SU-DHL-6 (cell line): Measurements from ENCODE around the gene CAMK1D.

Experiments used
- H2AFZ ChIP-seq: fragments of 200-600 bp; sonication (generic); 2 replicates; pipeline ENCODE4 v1.6.1; 2014; ENCODE audit warnings: low read depth, mild to moderate bottlenecking, moderate library complexity, mixed read lengths, antibody characterized with exemption, low read length; ENCODE audit not compliant: severe bottlenecking
- H3F3A ChIP-seq: fragments of 200-600 bp; shearing (Covaris generic); 2 replicates; pipeline ENCODE4 v1.6.0; 2016; ENCODE audit warnings: antibody characterized with exemption, mild to moderate bottlenecking; ENCODE audit not compliant: insufficient read depth
- H3K27ac ChIP-seq: fragments of 200-600 bp; sonication (generic); 2 replicates; pipeline ENCODE4 v1.5.1; 2016; ENCODE audit warnings: low read depth, mild to moderate bottlenecking, low read length, moderate library complexity, mixed read lengths
- H3K27me3 ChIP-seq: fragments of 200-600 bp; sonication (generic), shearing (Covaris generic); 2 replicates; pipeline ENCODE4 v1.6.0; 2014; ENCODE audit warnings: mild to moderate bottlenecking, low read length
- H3K36me3 ChIP-seq: fragments of 200-600 bp; sonication (generic); 2 replicates; pipeline ENCODE4 v1.6.1; 2014; ENCODE audit warnings: mild to moderate bottlenecking, low read length, mixed read lengths
- H3K4me2 ChIP-seq: fragments of 300-600, 200-600 bp; shearing (Covaris generic), sonication (generic); 2 replicates; pipeline ENCODE4 v1.6.0; 2014; ENCODE audit warnings: low read length, low read depth, mild to moderate bottlenecking; ENCODE audit not compliant: poor library complexity, severe bottlenecking
- H3K4me3 ChIP-seq: fragments of 200-600 bp; sonication (generic); 2 replicates; pipeline ENCODE4 v1.5.1; 2014; ENCODE audit warnings: antibody characterized with exemption, low read length, mild to moderate bottlenecking, mixed read lengths; ENCODE audit not compliant: insufficient read depth, poor library complexity, severe bottlenecking
- H3K79me2 ChIP-seq: fragments of 200-600 bp; sonication (generic); 2 replicates; pipeline ENCODE4 v1.6.1; 2014; ENCODE audit warnings: mild to moderate bottlenecking, low read length, moderate library complexity; ENCODE audit not compliant: insufficient read depth
- H3K9ac ChIP-seq: fragments of 200-600 bp; sonication (generic); 2 replicates; pipeline ENCODE4 v1.7.0; 2014; ENCODE audit warnings: mild to moderate bottlenecking, low read length
- H3K9me2 ChIP-seq: fragments of 200-600 bp; sonication (generic); replicated peaks from 2 replicates; pipeline ENCODE4 v1.6.1; 2014; ENCODE audit warnings: low read length; ENCODE audit not compliant: insufficient read depth
- H3K9me3 ChIP-seq: fragments of 200-600 bp; sonication (generic); 2 replicates; pipeline ENCODE4 v1.6.1; 2014; ENCODE audit warnings: low read length, mixed read lengths; ENCODE audit not compliant: insufficient read depth
- H4K20me1 ChIP-seq: fragments of 200-600 bp; sonication (generic); 2 replicates; pipeline ENCODE4 v1.6.1; 2014; ENCODE audit warnings: low read depth, mild to moderate bottlenecking, antibody characterized with exemption, low read length, moderate library complexity, mixed read lengths
- EZH2phosphoT487 ChIP-seq: fragments of 200-600 bp; sonication (generic), shearing (Covaris generic); conservative IDR thresholded peaks from 2 replicates; pipeline ENCODE4 v1.6.1; 2018; ENCODE audit warnings: mild to moderate bottlenecking, antibody characterized with exemption, low read length, moderate library complexity, mixed read lengths
- TF ChIP-seq, protein P1 (sequence below): fragments of 200-600 bp; sonication (generic); IDR thresholded peaks from one replicate; pipeline ENCODE4 v1.5.1; 2017; ENCODE audit warnings: antibody characterized with exemption, mild to moderate bottlenecking, low read length, moderate library complexity; ENCODE audit not compliant: insufficient read depth, poor library complexity, severe bottlenecking

The CAMK1D gene

GRCh38 chr10:12832096-12832495, 482.7 kb downstream of the CAMK1D start:
- Histone ChIP-seq H3K27me3 (no peaks in the 10 kb centered on the region), H3K27ac (no peak overlapping the region), H2AFZ (no peak overlapping the region), H4K20me1 (no peaks in the 10 kb centered on the region), H3K9me3 (no peaks in the 10 kb centered on the region), H3K79me2 (no peaks in the 10 kb centered on the region), H3K4me3 (no peak overlapping the region), H3K36me3 (peaks cover 4% of the 10 kb centered on the region; the same call in 1 of the 2 replicates), H3K9ac (no peak overlapping the region), H3K4me2 (no peak overlapping the region), H3F3A (no peaks in the 10 kb centered on the region), H3K9me2 (no peaks in the 10 kb centered on the region)
- no peak for TF ChIP-seq EZH2phosphoT487
- TF ChIP-seq, protein P1, sequence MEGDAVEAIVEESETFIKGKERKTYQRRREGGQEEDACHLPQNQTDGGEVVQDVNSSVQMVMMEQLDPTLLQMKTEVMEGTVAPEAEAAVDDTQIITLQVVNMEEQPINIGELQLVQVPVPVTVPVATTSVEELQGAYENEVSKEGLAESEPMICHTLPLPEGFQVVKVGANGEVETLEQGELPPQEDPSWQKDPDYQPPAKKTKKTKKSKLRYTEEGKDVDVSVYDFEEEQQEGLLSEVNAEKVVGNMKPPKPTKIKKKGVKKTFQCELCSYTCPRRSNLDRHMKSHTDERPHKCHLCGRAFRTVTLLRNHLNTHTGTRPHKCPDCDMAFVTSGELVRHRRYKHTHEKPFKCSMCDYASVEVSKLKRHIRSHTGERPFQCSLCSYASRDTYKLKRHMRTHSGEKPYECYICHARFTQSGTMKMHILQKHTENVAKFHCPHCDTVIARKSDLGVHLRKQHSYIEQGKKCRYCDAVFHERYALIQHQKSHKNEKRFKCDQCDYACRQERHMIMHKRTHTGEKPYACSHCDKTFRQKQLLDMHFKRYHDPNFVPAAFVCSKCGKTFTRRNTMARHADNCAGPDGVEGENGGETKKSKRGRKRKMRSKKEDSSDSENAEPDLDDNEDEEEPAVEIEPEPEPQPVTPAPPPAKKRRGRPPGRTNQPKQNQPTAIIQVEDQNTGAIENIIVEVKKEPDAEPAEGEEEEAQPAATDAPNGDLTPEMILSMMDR: no peak

- Histone ChIP-seq H3K9me2 (no peaks in the 10 kb centered on the region), H3K79me2 (no peaks in the 10 kb centered on the region), H3K9ac (no peak overlapping the region), H3K4me2 (no peak overlapping the region), H3F3A (no peaks in the 10 kb centered on the region), H3K27ac (no peak overlapping the region), H3K4me3 (no peak overlapping the region), H2AFZ (no peak overlapping the region), H3K27me3 (no peaks in the 10 kb centered on the region), H3K36me3 (no peaks in the 10 kb centered on the region), H3K9me3 (no peaks in the 10 kb centered on the region), H4K20me1 (no peaks in the 10 kb centered on the region)
- TF ChIP-seq, protein P1: no peak
- TF ChIP-seq EZH2phosphoT487: no peak
Measured at GRCh38 chr10:12833451-12833850, 484.1 kb downstream of the CAMK1D start.

DNA sequence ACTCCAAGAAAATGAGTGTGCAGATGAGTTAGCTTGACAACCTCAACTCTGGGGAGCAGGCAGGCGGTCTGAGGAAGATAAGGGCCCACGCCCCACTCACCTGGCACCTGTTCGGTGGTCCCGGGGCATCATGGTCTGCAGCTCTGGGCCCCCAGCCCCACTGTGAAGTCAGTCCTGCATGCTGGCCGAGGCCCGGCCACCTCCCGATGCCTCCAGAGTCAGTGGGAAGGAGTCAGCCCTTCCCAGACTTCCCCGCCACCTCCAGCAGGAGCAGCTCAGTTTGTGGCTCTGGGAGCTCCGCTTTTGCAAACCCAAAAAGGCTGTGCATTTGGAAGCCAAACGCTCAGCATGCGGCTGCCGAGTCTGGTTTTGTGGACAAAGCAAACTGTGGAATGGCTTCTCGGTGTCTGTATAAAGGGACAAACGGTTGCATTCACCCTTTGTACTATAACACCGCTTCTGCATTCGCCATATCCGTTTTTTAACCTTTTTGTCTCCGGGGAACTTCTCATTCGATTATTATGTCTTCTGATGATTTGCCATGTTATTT, 484.8 kb downstream of the CAMK1D start:
- no peaks in the 10 kb centered on the region for H3K27me3 ChIP-seq
- no peak for TF ChIP-seq EZH2phosphoT487
- TF ChIP-seq, protein P1: no peak
- H3K9ac ChIP-seq: no peak overlapping the region
- no peak overlapping the region for H3K4me3 ChIP-seq
- no peak overlapping the region for H3K4me2 ChIP-seq
- no peaks in the 10 kb centered on the region for H4K20me1 ChIP-seq
- no peaks in the 10 kb centered on the region for H3K9me2 ChIP-seq
- no peaks in the 10 kb centered on the region for H3F3A ChIP-seq
- no peaks in the 10 kb centered on the region for H3K9me3 ChIP-seq
- H3K36me3 ChIP-seq: no peaks in the 10 kb centered on the region
- no peak overlapping the region for H3K27ac ChIP-seq
- no peaks in the 10 kb centered on the region for H3K79me2 ChIP-seq
- H2AFZ ChIP-seq: no peak overlapping the region
